ENCODE measurements around the gene ANKFY1.
"Not testable (repeated sequence)": the region's sequence is repeated elsewhere in the genome, so short reads cannot be mapped to it uniquely, and the experiment has no call there.

The ANKFY1 gene

GRCh38 chr17:4261452-4261851 is 2.3 kb downstream of the ANKFY1 start:
- Histone ChIP-seq H3K9me3 (ENCODE audit: insufficient read depth, low read depth, low read length) (peaks cover 1% of the 10 kb centered on the region), H3K79me1 (ENCODE audit: low read length) (peaks cover 7% of the 10 kb centered on the region), H4K12ac (ENCODE audit: low read depth, low read length) (no peak overlapping the region), H2AFZ (ENCODE audit: insufficient read depth, low read length, poor library complexity) (no peak overlapping the region), H2AK5ac (ENCODE audit: low read length) (no peak overlapping the region), H3K36me3 (ENCODE audit: control insufficient read depth in 1 of 2, insufficient read depth in 2 of 2, low read length in 2 of 2) (peaks cover 8 to 10% of the 10 kb centered on the region in 2 experiments), H3K27me3 (ENCODE audit: insufficient read depth, low read length) (no peaks in the 10 kb centered on the region), H4K91ac (ENCODE audit: low read depth, low read length) (no peak overlapping the region), H3K18ac (ENCODE audit: low read length) (no peak overlapping the region), H3K9ac (ENCODE audit: low read length) (no peak overlapping the region), H3K79me2 (ENCODE audit: control insufficient read depth, insufficient read depth, low read length, poor library complexity) (peaks cover 19% of the 10 kb centered on the region), H3K23ac (ENCODE audit: low read length) (no peak overlapping the region), H3K14ac (ENCODE audit: low read length) (no peak overlapping the region), H3K27ac (ENCODE audit: low read depth, low read length) (no peak overlapping the region), H4K8ac (ENCODE audit: low read depth, low read length) (no peak overlapping the region), H2BK120ac (ENCODE audit: insufficient read depth, low read length, poor library complexity) (no peak overlapping the region), H3K4me2 (ENCODE audit: low read length) (no peak overlapping the region), H3K4me3 (ENCODE audit: low read depth, low read length) (no peak overlapping the region), H3K4ac (ENCODE audit: low read depth, low read length) (peak overlapping the region; percentile 71), H2BK5ac (ENCODE audit: low read depth, low read length, poor library complexity) (no peak overlapping the region), H2BK12ac (ENCODE audit: low read length) (no peak overlapping the region), H3K4me1 (ENCODE audit: control insufficient read depth in 1 of 2, insufficient read depth in 2 of 2, low read length in 2 of 2) (peaks cover 12 to 13% of the 10 kb centered on the region in 2 experiments)
- no peak for DNase-seq
- no CpG with 5 or more reads among the region's 8 CpGs for WGBS (ENCODE audit: extremely low coverage, insufficient coverage, insufficient read length)

- H3K79me2 ChIP-seq (ENCODE audit: control insufficient read depth, insufficient read depth, low read length, poor library complexity): peaks cover 17% of the 10 kb centered on the region
- H2AFZ ChIP-seq (ENCODE audit: insufficient read depth, low read length, poor library complexity): no peak overlapping the region
- no peak overlapping the region for H3K4me3 ChIP-seq (ENCODE audit: low read depth, low read length)
- no peak overlapping the region for H4K12ac ChIP-seq (ENCODE audit: low read depth, low read length)
- peak overlapping the region; percentile 55 for H3K4ac ChIP-seq (ENCODE audit: low read depth, low read length)
- H3K9me3 ChIP-seq (ENCODE audit: insufficient read depth, low read depth, low read length): peaks cover 1% of the 10 kb centered on the region
- no peak for DNase-seq
- WGBS (ENCODE audit: extremely low coverage, insufficient coverage, insufficient read length): no CpG with 5 or more reads among the region's 3 CpGs
- no peaks in the 10 kb centered on the region for H3K27me3 ChIP-seq (ENCODE audit: insufficient read depth, low read length)
- H3K79me1 ChIP-seq (ENCODE audit: low read length): peaks cover 7% of the 10 kb centered on the region
- H3K14ac ChIP-seq (ENCODE audit: low read length): no peak overlapping the region
- no peak overlapping the region for H4K8ac ChIP-seq (ENCODE audit: low read depth, low read length)
- no peak overlapping the region for H3K18ac ChIP-seq (ENCODE audit: low read length)
- no peak overlapping the region for H3K27ac ChIP-seq (ENCODE audit: low read depth, low read length)
- H3K9ac ChIP-seq (ENCODE audit: low read length): no peak overlapping the region
- H3K23ac ChIP-seq (ENCODE audit: low read length): no peak overlapping the region
- H3K4me1 ChIP-seq (ENCODE audit: control insufficient read depth in 1 of 2, insufficient read depth in 2 of 2, low read length in 2 of 2): peaks cover 8 to 12% of the 10 kb centered on the region in 2 experiments
- no peak overlapping the region for H3K4me2 ChIP-seq (ENCODE audit: low read length)
- no peak overlapping the region for H2BK120ac ChIP-seq (ENCODE audit: insufficient read depth, low read length, poor library complexity)
- H4K91ac ChIP-seq (ENCODE audit: low read depth, low read length): no peak overlapping the region
- no peak overlapping the region for H2BK5ac ChIP-seq (ENCODE audit: low read depth, low read length, poor library complexity)
- peaks cover 10 to 13% of the 10 kb centered on the region in 2 experiments for H3K36me3 ChIP-seq (ENCODE audit: control insufficient read depth in 1 of 2, insufficient read depth in 2 of 2, low read length in 2 of 2)
- no peak overlapping the region for H2AK5ac ChIP-seq (ENCODE audit: low read length)
- H2BK12ac ChIP-seq (ENCODE audit: low read length): no peak overlapping the region
Measured at GRCh38 chr17:4258867-4259266, 4.9 kb downstream of the ANKFY1 start.

- H4K12ac ChIP-seq (ENCODE audit: low read depth, low read length): no peak overlapping the region
- H3K18ac ChIP-seq (ENCODE audit: low read length): no peak overlapping the region
- H3K4me3 ChIP-seq (ENCODE audit: low read depth, low read length): no peak overlapping the region
- WGBS (ENCODE audit: extremely low coverage, insufficient coverage, insufficient read length): no CpG with 5 or more reads among the region's 2 CpGs
- peaks cover 1% of the 10 kb centered on the region for H3K79me2 ChIP-seq (ENCODE audit: control insufficient read depth, insufficient read depth, low read length, poor library complexity)
- no peak overlapping the region for H2BK12ac ChIP-seq (ENCODE audit: low read length)
- no peak overlapping the region for H3K4ac ChIP-seq (ENCODE audit: low read depth, low read length)
- H4K91ac ChIP-seq (ENCODE audit: low read depth, low read length): no peak overlapping the region
- no peak overlapping the region for H3K4me2 ChIP-seq (ENCODE audit: low read length)
- peak overlapping the region; percentile 29 for H3K23ac ChIP-seq (ENCODE audit: low read length)
- H4K8ac ChIP-seq (ENCODE audit: low read depth, low read length): no peak overlapping the region
- no peaks in the 10 kb centered on the region for H3K79me1 ChIP-seq (ENCODE audit: low read length)
- H3K9ac ChIP-seq (ENCODE audit: low read length): no peak overlapping the region
- H3K27ac ChIP-seq (ENCODE audit: low read depth, low read length): no peak overlapping the region
- H3K36me3 ChIP-seq (ENCODE audit: control insufficient read depth in 1 of 2, insufficient read depth in 2 of 2, low read length in 2 of 2): peaks cover 8 to 13% of the 10 kb centered on the region in 2 experiments
- H3K27me3 ChIP-seq (ENCODE audit: insufficient read depth, low read length): no peaks in the 10 kb centered on the region
- peaks cover 1% of the 10 kb centered on the region for H3K9me3 ChIP-seq (ENCODE audit: insufficient read depth, low read depth, low read length)
- peaks cover 0 to 3% of the 10 kb centered on the region in 2 experiments for H3K4me1 ChIP-seq (ENCODE audit: control insufficient read depth in 1 of 2, insufficient read depth in 2 of 2, low read length in 2 of 2)
- H2AK5ac ChIP-seq (ENCODE audit: low read length): no peak overlapping the region
- DNase-seq: no peak
- H2AFZ ChIP-seq (ENCODE audit: insufficient read depth, low read length, poor library complexity): no peak overlapping the region
- no peak overlapping the region for H2BK5ac ChIP-seq (ENCODE audit: low read depth, low read length, poor library complexity)
- H2BK120ac ChIP-seq (ENCODE audit: insufficient read depth, low read length, poor library complexity): no peak overlapping the region
- no peak overlapping the region for H3K14ac ChIP-seq (ENCODE audit: low read length)
Measured at GRCh38 chr17:4256952-4257351, 6.8 kb downstream of the ANKFY1 start.

- H3K4me2 ChIP-seq (ENCODE audit: low read length); H3K27me3 ChIP-seq (ENCODE audit: insufficient read depth, low read length); H2BK5ac ChIP-seq (ENCODE audit: low read depth, low read length, poor library complexity); H2AFZ ChIP-seq (ENCODE audit: insufficient read depth, low read length, poor library complexity); H4K12ac ChIP-seq (ENCODE audit: low read depth, low read length); DNase-seq; H3K18ac ChIP-seq (ENCODE audit: low read length); H3K4me1 ChIP-seq (ENCODE audit: control insufficient read depth in 1 of 2, insufficient read depth in 2 of 2, low read length in 2 of 2); H3K23ac ChIP-seq (ENCODE audit: low read length); H3K36me3 ChIP-seq (ENCODE audit: control insufficient read depth in 1 of 2, insufficient read depth in 2 of 2, low read length in 2 of 2); H2AK5ac ChIP-seq (ENCODE audit: low read length); H3K27ac ChIP-seq (ENCODE audit: low read depth, low read length); H3K4ac ChIP-seq (ENCODE audit: low read depth, low read length); H4K8ac ChIP-seq (ENCODE audit: low read depth, low read length); H3K79me2 ChIP-seq (ENCODE audit: control insufficient read depth, insufficient read depth, low read length, poor library complexity); H4K91ac ChIP-seq (ENCODE audit: low read depth, low read length); H3K9me3 ChIP-seq (ENCODE audit: insufficient read depth, low read depth, low read length); H2BK120ac ChIP-seq (ENCODE audit: insufficient read depth, low read length, poor library complexity); H3K14ac ChIP-seq (ENCODE audit: low read length); H2BK12ac ChIP-seq (ENCODE audit: low read length); H3K9ac ChIP-seq (ENCODE audit: low read length); H3K4me3 ChIP-seq (ENCODE audit: low read depth, low read length); H3K79me1 ChIP-seq (ENCODE audit: low read length): not testable (repeated sequence)
- WGBS (ENCODE audit: extremely low coverage, insufficient coverage, insufficient read length): no CpG with 5 or more reads among the region's 6 CpGs
Measured at GRCh38 chr17:4255271-4255670, 8.5 kb downstream of the ANKFY1 start.

Data from trophoblast cell (in vitro differentiated cells and primary cell).